Activated T-helper 17 cell treated with anti-CD3 and anti-CD28 coated beads, Interleukin-2, amount 50 U/mL, for 72 hours (primary cell): ENCODE measurements around the gene TP53I13. TPM values are rescaled to one million over a fixed set of nuclear protein-coding genes. Genes with fewer than 3 reads are reported as not detected.
"Not testable (repeated sequence)": the region's sequence is repeated elsewhere in the genome, so short reads cannot be mapped to it uniquely, and the experiment has no call there.

Experiments used
- ATAC-seq: fragments of 150-1000 bp; cut with Tn5 transposase; replicated peaks from 2 replicates; pipeline ENCODE4 v1.10.0; 2021; ENCODE audit warnings: mild to moderate bottlenecking, moderate library complexity
- H3K27ac Mint-ChIP-seq: one replicate; pipeline ENCODE4 v1.8.0; 2022; ENCODE audit warnings: mixed read lengths
- H3K27me3 Mint-ChIP-seq: one replicate; pipeline ENCODE4 v1.8.0; 2022; ENCODE audit warnings: mixed read lengths
- H3K36me3 Mint-ChIP-seq: one replicate; pipeline ENCODE4 v1.8.0; 2022; ENCODE audit warnings: low read depth, mild to moderate bottlenecking, mixed read lengths
- H3K4me1 Mint-ChIP-seq: one replicate; pipeline ENCODE4 v1.8.0; 2022; ENCODE audit warnings: mixed read lengths
- H3K4me3 Mint-ChIP-seq: one replicate; pipeline ENCODE4 v1.8.0; 2022; ENCODE audit warnings: mild to moderate bottlenecking, mixed read lengths
- H3K9me3 Mint-ChIP-seq: one replicate; pipeline ENCODE4 v1.8.0; 2022; ENCODE audit warnings: mixed read lengths
- total RNA-seq, 2 donors: library from RNA; stranded (reverse); gene quantifications; one replicate each; pipeline ENCODE4 v1.2.3, GENCODE V29; 2022

The TP53I13 gene, protein sequence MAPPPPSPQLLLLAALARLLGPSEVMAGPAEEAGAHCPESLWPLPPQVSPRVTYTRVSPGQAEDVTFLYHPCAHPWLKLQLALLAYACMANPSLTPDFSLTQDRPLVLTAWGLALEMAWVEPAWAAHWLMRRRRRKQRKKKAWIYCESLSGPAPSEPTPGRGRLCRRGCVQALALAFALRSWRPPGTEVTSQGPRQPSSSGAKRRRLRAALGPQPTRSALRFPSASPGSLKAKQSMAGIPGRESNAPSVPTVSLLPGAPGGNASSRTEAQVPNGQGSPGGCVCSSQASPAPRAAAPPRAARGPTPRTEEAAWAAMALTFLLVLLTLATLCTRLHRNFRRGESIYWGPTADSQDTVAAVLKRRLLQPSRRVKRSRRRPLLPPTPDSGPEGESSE
- total RNA-seq, result 10 to 100 TPM; 45.7 to 58.1 TPM

DNA sequence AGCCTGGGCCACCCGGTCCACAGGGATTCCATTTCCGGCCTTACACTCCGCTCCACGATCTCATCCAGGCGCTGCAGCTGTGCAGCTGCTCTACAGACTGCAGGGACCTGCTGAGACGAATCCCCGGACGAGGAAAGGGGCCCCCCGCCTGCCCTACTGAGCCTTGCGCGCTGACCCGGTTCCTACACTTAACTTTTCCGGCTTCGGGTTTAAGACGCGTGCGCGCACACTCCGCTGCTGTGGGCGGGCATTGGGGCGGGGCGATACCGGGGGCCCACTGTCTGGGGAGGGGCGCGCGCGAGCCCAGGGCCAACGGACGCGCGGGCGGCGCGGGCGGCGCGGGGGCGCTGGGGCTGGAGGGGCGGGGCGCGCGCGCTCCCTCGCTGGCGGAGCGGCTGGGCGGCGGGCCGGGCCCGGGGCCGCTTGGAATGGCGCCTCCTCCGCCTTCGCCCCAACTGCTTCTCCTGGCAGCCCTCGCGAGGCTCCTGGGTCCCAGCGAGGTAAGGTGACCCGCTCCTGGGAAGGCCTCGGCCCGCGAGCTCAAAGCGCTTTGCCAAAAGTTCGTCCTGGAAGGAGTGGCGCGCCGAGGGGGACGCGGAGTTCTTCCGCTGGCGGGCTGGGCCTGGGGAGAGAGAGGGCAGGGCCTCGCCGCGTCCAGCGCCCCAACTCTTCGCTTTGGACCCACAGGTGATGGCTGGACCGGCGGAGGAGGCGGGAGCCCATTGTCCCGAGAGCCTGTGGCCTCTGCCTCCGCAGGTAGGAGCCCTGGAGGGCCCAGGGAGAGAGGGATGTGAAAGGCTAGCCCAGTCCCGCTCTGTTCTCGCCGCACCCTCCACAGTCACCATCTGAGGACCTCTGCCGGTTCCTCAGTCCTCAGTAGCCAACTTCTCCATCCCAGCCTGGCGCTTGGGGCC is at the start of gene TP53I13:
TSS of gene TP53I13 (plus strand) at position 371 of the 914 bp plus-strand sequence. CDS start at position 429, 58 bp downstream.
- peak within 1 kb of the TSS; percentile 96 for H3K4me3 Mint-ChIP-seq
- ATAC-seq, result peak; percentile 60
- H3K27ac Mint-ChIP-seq, result peak within 1 kb of the TSS; percentile 92
- no peaks in the 10 kb centered on the region for H3K27me3 Mint-ChIP-seq
- peaks cover 14% of the 10 kb centered on the region for H3K4me1 Mint-ChIP-seq
- H3K36me3 Mint-ChIP-seq, result peaks cover 15% of the 10 kb centered on the region
- no peaks in the 10 kb centered on the region for H3K9me3 Mint-ChIP-seq

DNA sequence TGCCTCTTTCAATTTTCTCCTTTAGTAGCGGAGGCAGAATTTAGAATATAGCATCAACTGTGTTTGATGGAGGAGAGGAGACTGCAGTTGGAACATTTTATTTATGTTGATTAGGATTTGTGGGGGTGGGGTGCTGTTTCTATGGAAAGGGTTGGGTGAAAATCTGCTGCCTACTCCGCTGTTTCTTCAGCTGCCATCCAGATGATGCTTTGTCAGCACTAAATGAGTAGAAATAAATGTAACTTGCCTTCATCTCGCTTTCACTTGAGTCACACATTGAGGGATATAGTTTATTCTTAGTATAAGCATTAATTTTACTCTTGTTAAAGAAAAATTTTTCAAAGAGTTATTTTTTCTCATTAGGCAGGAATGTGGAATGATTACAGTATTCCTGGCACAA is 43.8 kb upstream of the TP53I13 start:
- no peak for ATAC-seq
- no peaks in the 10 kb centered on the region for H3K9me3 Mint-ChIP-seq
- peak overlapping the region; percentile 17 for H3K27ac Mint-ChIP-seq
- H3K4me1 Mint-ChIP-seq, result no peaks in the 10 kb centered on the region
- H3K4me3 Mint-ChIP-seq, result no peak overlapping the region
- peaks cover 72% of the 10 kb centered on the region for H3K36me3 Mint-ChIP-seq
- no peaks in the 10 kb centered on the region for H3K27me3 Mint-ChIP-seq

DNA sequence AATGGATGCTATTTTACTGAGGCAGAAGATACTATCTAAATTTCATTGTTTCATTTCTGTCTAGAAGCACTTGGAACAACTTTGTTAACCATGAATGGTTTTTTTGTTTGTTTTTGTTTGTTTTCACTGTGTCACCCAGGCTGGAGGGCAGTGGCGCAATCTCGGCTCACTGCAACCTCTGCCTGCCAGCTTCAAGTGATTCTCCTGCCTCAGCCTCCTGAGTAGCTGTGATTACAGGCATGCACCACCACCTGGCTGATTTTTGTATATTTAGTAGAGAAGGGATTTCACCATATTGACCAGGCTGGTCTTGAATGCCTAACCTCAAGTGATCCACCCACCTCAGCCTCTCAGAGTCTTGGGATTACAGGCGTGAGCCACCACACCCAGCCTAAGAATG is 42.2 kb upstream of the TP53I13 start:
- Mint-ChIP-seq H3K4me3 (no peak overlapping the region), H3K9me3 (no peaks in the 10 kb centered on the region), H3K36me3 (peaks cover 75% of the 10 kb centered on the region), H3K27me3 (no peaks in the 10 kb centered on the region), H3K27ac (no peak overlapping the region), H3K4me1 (no peaks in the 10 kb centered on the region)
- ATAC-seq, result peak; percentile 23

DNA sequence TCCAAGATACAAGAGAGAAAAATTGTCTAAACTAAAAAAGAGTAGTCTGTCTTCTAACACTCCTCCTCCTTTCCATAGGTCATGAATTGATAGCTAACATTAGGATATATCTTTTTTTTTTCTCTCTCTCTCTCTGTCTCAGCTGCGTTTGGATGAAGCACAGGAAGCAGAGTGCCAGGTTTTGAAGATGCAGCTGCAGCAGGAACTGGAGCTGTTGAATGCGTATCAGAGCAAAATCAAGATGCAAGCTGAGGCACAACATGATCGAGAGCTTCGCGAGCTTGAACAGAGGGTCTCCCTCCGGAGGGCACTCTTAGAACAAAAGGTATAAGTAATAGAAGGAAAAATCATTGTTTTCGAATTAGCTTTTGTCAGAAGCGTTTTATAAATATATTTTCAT is 34.5 kb upstream of the TP53I13 start:
- no peak for ATAC-seq
- Mint-ChIP-seq H3K4me3 (no peak overlapping the region), H3K9me3 (no peaks in the 10 kb centered on the region), H3K27me3 (no peaks in the 10 kb centered on the region), H3K36me3 (peaks cover 72% of the 10 kb centered on the region), H3K4me1 (no peaks in the 10 kb centered on the region), H3K27ac (peak overlapping the region; percentile 61)

DNA sequence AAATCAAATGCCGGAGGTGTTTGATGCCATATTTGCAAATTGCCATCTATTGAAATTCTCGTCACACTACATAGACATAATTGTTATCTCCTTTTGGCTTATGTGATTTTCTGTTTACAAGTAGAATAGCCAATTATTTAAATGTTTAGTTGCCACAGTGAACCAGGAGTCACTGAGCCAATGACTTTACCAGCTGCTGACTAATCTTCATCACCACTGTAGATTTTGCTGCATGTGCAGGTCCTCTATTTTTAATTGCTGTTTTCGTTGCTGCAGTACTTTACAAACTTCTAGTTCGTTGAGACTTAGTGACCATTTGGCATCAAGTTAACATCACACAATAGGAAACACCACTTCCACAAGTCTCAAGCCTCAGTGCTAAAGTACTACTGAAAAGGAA is 24.4 kb upstream of the TP53I13 start:
- no peak overlapping the region for H3K4me3 Mint-ChIP-seq
- no peaks in the 10 kb centered on the region for H3K27me3 Mint-ChIP-seq
- no peak for ATAC-seq
- H3K27ac Mint-ChIP-seq, result no peak overlapping the region
- H3K4me1 Mint-ChIP-seq, result no peaks in the 10 kb centered on the region
- peaks cover 58% of the 10 kb centered on the region for H3K36me3 Mint-ChIP-seq
- no peaks in the 10 kb centered on the region for H3K9me3 Mint-ChIP-seq

DNA sequence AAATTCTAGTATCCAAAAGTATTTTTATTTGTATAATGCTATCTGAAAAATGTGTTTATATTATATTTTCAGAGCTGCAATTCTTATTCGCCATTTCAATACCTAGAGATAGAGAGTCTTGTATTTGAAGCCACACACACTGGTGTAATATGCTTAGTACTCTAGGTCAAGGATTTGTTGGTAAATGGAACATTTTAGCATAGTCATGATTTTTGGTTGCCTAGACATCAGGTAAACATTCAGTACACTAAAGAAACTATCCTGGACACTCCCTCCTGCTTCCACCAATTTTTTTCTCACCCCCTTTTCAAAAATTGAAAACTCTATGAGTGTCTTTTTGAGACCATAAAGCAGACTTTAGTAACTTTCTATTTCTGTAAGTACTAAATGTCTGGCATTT is 22.4 kb upstream of the TP53I13 start:
- Mint-ChIP-seq H3K36me3 (peaks cover 40% of the 10 kb centered on the region), H3K4me1 (peaks cover 6% of the 10 kb centered on the region), H3K27ac (peak overlapping the region; percentile 58), H3K4me3 (no peak overlapping the region), H3K27me3 (no peaks in the 10 kb centered on the region), H3K9me3 (no peaks in the 10 kb centered on the region)
- ATAC-seq, result no peak

DNA sequence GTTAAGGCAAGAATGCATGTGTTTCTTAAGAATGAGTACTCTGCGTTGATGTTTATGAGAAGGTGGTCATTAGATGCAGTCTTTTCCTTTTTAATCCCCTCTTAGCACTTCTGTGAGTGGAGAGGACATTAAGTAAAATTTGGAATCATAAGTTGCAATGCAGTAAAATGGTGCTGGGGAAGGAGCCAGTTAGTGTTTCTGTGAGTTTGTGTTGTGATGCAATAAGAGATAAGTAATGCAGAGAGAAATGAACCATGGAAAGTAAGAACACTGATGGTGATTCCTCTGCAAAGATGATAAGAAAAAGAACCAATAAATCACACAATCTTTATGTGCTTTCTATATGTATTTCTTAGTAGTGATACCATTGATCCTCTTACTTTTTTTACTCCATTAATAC is 21.7 kb upstream of the TP53I13 start:
- ATAC-seq, result no peak
- H3K27ac Mint-ChIP-seq, result peak overlapping the region; percentile 58

DNA sequence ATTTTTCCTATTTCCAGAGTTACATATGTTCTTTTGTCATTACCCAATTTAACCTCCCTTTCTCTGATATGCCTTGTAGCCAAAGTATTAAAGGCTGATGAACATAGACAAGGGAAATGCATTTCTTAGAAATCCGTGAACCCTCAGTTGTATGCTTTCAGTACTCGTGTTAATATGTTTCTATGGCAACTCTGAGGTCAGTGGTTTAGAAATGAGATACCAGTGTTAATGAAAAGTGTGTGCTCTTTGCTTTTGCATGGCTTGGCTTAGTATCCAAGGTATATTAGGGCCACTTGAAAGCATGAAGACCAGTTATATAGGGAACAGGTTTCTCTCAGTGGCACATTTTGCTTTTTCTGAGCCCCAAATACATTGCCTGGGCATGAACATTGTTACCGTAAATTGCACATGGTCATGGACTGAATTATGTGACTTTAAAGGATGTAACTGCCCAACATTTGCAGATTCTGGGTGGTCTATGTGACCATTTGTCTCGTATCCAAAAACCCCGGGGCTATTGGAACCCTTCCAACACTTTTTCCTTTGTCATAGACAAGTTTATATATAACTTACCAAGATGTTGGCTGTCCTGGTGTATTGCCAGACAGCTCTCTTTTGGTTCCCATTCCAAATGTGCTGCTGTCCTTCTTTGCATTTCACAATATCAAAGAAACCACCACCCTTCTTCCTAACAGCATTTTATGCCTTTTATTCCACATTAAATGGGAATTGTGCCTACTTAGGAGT is 19.2 kb upstream of the TP53I13 start:
- Mint-ChIP-seq H3K4me3 (no peak overlapping the region), H3K4me1 (peaks cover 6% of the 10 kb centered on the region), H3K27me3 (no peaks in the 10 kb centered on the region), H3K36me3 (peaks cover 12% of the 10 kb centered on the region), H3K9me3 (no peaks in the 10 kb centered on the region), H3K27ac (peak overlapping the region; percentile 12)
- ATAC-seq, result peak; percentile 91

More for the DNA sequence above, 21.7 kb upstream of the TP53I13 start:
- H3K36me3 Mint-ChIP-seq, result peaks cover 37% of the 10 kb centered on the region
- peaks cover 6% of the 10 kb centered on the region for H3K4me1 Mint-ChIP-seq
- no peaks in the 10 kb centered on the region for H3K9me3 Mint-ChIP-seq
- H3K4me3 Mint-ChIP-seq, result no peak overlapping the region
- H3K27me3 Mint-ChIP-seq, result no peaks in the 10 kb centered on the region

DNA sequence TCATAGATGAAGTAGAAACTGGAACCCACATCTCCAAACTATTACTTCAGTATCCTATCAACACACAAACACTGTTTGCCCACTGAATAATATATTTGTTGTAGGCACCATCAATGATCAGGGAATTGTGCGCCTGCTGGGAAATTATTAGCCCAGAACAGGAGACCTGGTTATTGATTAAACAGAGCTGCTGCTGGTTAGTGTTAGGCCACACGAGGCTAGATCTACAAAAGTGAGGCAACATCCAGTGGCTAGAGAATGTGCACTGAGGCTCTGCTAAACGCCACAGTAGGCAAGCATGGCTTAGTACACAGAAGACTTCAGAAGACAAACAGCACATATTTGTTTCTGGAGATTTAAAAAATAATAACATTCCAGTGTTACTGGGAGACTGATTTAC is 12.7 kb upstream of the TP53I13 start:
- no peak for ATAC-seq
- H3K36me3 Mint-ChIP-seq, result peaks cover 8% of the 10 kb centered on the region
- H3K4me1 Mint-ChIP-seq, result peaks cover 8% of the 10 kb centered on the region
- no peaks in the 10 kb centered on the region for H3K27me3 Mint-ChIP-seq
- no peak overlapping the region for H3K4me3 Mint-ChIP-seq
- no peak overlapping the region for H3K27ac Mint-ChIP-seq
- no peaks in the 10 kb centered on the region for H3K9me3 Mint-ChIP-seq

DNA sequence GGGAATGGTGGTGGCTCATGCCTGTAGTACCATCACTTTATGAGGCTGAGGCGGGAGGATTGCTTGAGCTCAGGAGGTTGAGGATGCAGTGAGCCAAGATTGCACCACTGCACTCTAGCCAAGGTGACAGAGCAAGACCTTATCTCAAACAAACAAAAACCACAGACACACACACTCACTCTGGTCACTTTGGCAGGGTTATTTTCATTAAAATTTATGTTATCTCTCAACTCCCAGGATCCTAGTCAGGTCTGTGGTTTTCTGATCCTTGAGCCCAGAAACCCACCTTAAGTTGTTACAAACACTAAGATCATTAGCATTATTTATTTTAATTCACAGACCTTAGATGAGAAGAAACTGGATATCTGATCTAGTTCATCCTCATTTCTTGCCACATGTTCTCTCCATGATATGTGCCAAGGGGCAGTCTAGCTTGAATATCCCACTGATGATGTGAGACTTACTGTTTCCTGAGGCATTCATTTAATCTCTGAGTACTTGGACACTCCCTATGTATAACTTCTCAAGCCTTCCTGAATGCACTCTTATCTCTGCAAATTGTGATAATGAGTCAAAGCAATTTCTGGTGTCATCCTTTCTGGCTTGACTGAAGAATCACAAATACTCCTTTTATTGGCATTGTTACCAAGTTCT is 11.3 kb upstream of the TP53I13 start:
- H3K27me3 Mint-ChIP-seq, result no peaks in the 10 kb centered on the region
- ATAC-seq, result peak; percentile 13
- H3K27ac Mint-ChIP-seq, result peak overlapping the region; percentile 85
- H3K4me3 Mint-ChIP-seq, result peak overlapping the region; percentile 9
- no peaks in the 10 kb centered on the region for H3K9me3 Mint-ChIP-seq
- peaks cover 13% of the 10 kb centered on the region for H3K4me1 Mint-ChIP-seq
- peaks cover 22% of the 10 kb centered on the region for H3K36me3 Mint-ChIP-seq

DNA sequence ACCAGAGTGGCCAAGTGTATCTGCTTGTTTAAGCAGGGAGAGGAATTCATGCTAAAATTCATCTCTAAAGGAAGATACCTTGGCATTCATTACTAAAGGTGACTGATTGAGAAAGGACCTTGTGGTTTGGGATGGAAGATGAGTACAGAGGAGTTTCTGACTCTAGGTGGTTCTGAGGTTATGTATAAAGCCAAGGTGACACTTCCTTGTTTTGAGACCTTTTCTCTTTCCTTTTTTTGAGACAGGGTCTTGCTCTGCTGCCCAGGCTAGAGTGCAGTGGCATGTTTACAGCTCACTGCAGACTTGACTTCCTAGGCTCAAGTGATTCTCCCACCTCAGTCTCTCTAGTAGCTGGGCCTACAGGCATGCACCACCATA is 10.8 kb upstream of the TP53I13 start:
- Mint-ChIP-seq H3K4me3 (peak overlapping the region; percentile 9), H3K27me3 (no peaks in the 10 kb centered on the region), H3K9me3 (no peaks in the 10 kb centered on the region), H3K4me1 (peaks cover 13% of the 10 kb centered on the region), H3K36me3 (peaks cover 27% of the 10 kb centered on the region), H3K27ac (peak overlapping the region; percentile 85)
- peak; percentile 92 for ATAC-seq

DNA sequence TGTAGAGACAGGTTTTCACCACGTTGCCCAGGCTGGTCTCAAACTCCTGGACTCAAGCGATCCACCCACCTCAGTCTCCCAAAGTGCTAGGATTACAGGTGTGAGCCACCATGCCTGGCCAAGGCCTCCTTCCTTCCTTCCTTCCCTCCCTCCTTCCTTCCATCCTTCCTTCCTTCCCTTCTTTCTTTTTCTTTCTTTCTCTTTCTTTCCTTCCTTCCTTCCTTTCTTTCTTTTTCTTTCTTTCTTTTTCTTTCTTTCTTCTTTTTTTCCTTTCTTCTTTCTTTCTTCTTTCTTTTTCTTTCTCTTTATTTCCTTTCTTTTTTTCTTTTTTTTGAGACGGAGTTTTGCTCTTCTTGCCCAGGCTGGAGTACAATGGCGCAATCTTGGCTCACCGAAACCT is 10.4 kb upstream of the TP53I13 start:
- not testable (repeated sequence) for ATAC-seq, H3K9me3 Mint-ChIP-seq, H3K27me3 Mint-ChIP-seq
- Mint-ChIP-seq H3K27ac (peak overlapping the region; percentile 85), H3K4me1 (peaks cover 13% of the 10 kb centered on the region), H3K36me3 (peaks cover 27% of the 10 kb centered on the region), H3K4me3 (peak overlapping the region; percentile 9)

DNA sequence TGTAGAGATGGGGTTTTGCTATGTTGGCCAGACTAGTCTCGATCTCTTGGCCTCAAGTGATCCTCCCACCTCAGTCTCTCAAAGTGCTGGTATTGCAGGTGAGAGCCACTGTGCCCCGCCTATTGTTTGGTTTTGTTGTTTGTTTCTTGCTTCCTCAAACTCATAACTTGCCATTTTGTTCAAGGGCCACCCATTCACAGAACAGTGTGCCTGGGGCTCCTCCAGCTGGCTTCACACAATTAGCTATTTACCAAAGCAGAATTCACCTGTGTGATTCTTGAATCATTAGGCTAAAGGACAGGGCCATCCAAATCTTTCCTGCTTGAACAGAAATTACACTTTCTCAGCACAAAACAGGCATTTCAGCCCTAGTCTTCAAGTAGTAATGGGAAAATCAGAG is 8.9 kb upstream of the TP53I13 start:
- Mint-ChIP-seq H3K4me3 (no peak overlapping the region), H3K36me3 (peaks cover 27% of the 10 kb centered on the region), H3K27me3 (no peaks in the 10 kb centered on the region), H3K9me3 (no peaks in the 10 kb centered on the region), H3K4me1 (peaks cover 18% of the 10 kb centered on the region), H3K27ac (no peak overlapping the region)
- ATAC-seq, result no peak

DNA sequence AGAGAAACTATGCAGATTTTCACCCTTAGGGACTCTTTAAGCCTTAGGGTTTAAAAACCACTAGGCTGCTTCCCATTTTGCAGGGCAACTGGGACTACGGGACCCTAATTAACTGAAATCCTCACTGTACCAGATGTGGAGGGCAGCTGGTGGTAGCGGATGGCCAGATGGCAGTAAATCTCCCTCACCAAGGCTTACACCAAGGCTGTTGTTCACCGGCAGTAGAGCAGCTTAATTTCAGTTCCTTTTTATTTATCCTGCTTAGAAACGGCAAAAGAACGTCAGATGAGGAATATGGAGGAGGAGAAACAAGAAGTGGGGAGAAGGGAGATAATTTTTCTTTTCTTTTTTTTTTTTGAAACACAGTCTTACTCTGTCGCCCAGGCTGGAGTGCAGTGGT is 8.2 kb upstream of the TP53I13 start:
- no peak for ATAC-seq
- Mint-ChIP-seq H3K4me3 (no peak overlapping the region), H3K27ac (peak overlapping the region; percentile 59), H3K36me3 (peaks cover 27% of the 10 kb centered on the region), H3K4me1 (peaks cover 18% of the 10 kb centered on the region), H3K27me3 (no peaks in the 10 kb centered on the region), H3K9me3 (no peaks in the 10 kb centered on the region)
